Cardiac septum (tissue), 1 donor: ENCODE results near the gene BCOR. TPM values are rescaled to one million over a fixed set of nuclear protein-coding genes. Genes with fewer than 3 reads are reported as not detected.

ENCODE experiments used
- DNase-seq: peaks from one replicate; pipeline ENCODE4 v3.0.0-alpha.2; 2020; ENCODE audit warnings: low spot score
- intact Hi-C: fragments of 100-400 bp; cut with DNase I; formaldehyde crosslinking; loops from one replicate; pipeline ENCODE4 v1.14.0; 2022
- total RNA-seq: library from RNA; stranded (reverse); fragmentation: NEBNext Ultra II Directional; extraction: Animal tissue kit (Norgen Biotek cat#: 25700); gene quantifications from one replicate; pipeline ENCODE4 v1.2.1, GENCODE V29; 2021
- donor health status: DM: no; HTN: no; CAD: no.

BCOR gene
- total RNA-seq, 1 donor from 2014 or later: 24.2 TPM

- intact Hi-C loops: loop anchor here (5.0 kb wide), 7 partner anchors 40 to 280 kb away; no protein-coding TSS in a partner anchor
- no peak for DNase-seq
Observed at GRCh38 chrX:40012039-40012867, 85.5 kb downstream of the BCOR start.

- DNase-seq: no peak
- intact Hi-C loops: loop anchor here (5.0 kb wide), 7 partner anchors 39 to 279 kb away; no protein-coding TSS in a partner anchor
Observed at GRCh38 chrX:40011322-40012038, 86.3 kb downstream of the BCOR start.

- intact Hi-C loops: loop anchor here (5.0 kb wide), 7 partner anchors 38 to 278 kb away; no protein-coding TSS in a partner anchor
Observed at GRCh38 chrX:40010550-40011321, 87.0 kb downstream of the BCOR start.

GRCh38 chrX:40009890-40010289 lies 87.9 kb downstream of the BCOR start:
- intact Hi-C loops: loop anchor here (5.0 kb wide), 7 partner anchors 38 to 278 kb away; no protein-coding TSS in a partner anchor
- DNase-seq: no peak

More at GRCh38 chrX:40010550-40011321, 87.0 kb downstream of the BCOR start:
- no peak for DNase-seq

GRCh38 chrX:40009462-40009851 lies 88.3 kb downstream of the BCOR start:
- intact Hi-C loops: no loop called here
- DNase-seq: no peak

- intact Hi-C loops: no loop called here
- no peak for DNase-seq
Observed at GRCh38 chrX:40008791-40009461, 88.8 kb downstream of the BCOR start.

GRCh38 chrX:40007756-40008705 lies 89.7 kb downstream of the BCOR start:
- DNase-seq: no peak
- intact Hi-C loops: no loop called here

- intact Hi-C loops: no loop called here
- DNase-seq: no peak
Observed at GRCh38 chrX:40007131-40007755, 90.5 kb downstream of the BCOR start.

GRCh38 chrX:40006106-40007017 lies 91.4 kb downstream of the BCOR start:
- intact Hi-C loops: no loop called here
- DNase-seq: no peak

GRCh38 chrX:40005292-40006011 lies 92.3 kb downstream of the BCOR start:
- DNase-seq: no peak
- intact Hi-C loops: no loop called here

- intact Hi-C loops: no loop called here
- no peak for DNase-seq
Observed at GRCh38 chrX:40004921-40005291, 92.9 kb downstream of the BCOR start.

GRCh38 chrX:40004246-40004535 lies 93.6 kb downstream of the BCOR start:
- intact Hi-C loops: no loop called here
- DNase-seq: no peak

GRCh38 chrX:40003428-40004245 lies 94.1 kb downstream of the BCOR start:
- intact Hi-C loops: no loop called here
- no peak for DNase-seq

GRCh38 chrX:40003071-40003427 lies 94.7 kb downstream of the BCOR start:
- intact Hi-C loops: no loop called here
- DNase-seq: no peak
